CD4-positive, CD25-positive, alpha-beta regulatory T cell (primary cell): Measurements from ENCODE around the gene CD300C. TPM values are rescaled to one million over a fixed set of nuclear protein-coding genes. Genes with fewer than 3 reads are reported as not detected.
"Not testable (repeated sequence)": the region's sequence is repeated elsewhere in the genome, so short reads cannot be mapped to it uniquely, and the experiment has no call there.

ENCODE experiments used
- ATAC-seq, 2 donors: fragments of 150-1000 bp; cut with Tn5 transposase; one replicate each; pipeline ENCODE4 v1.10.0; 2021; ENCODE audit warnings: low read depth in 2 of 2, moderate number of reproducible peaks in 2 of 2, moderate library complexity in 1 of 2
- DNase-seq, 3 donors: peaks; one replicate each; pipeline versions ENCODE4 v3.0.0 to v3.0.0-alpha.2; 2012 to 2022; ENCODE audit warnings: mixed read lengths in 1 of 3
- H3K27ac ChIP-seq: one replicate; pipeline ENCODE4 v1.7.0; 2013; ENCODE audit warnings: mild to moderate bottlenecking, low read length; ENCODE audit not compliant: insufficient read depth, poor library complexity, severe bottlenecking
- H3K27me3 ChIP-seq: one replicate; pipeline ENCODE4 v1.7.0; 2013; ENCODE audit warnings: low read length; ENCODE audit not compliant: control insufficient read depth, insufficient read depth
- H3K36me3 ChIP-seq: one replicate; pipeline ENCODE4 v1.7.0; 2013; ENCODE audit warnings: mild to moderate bottlenecking, low read length, moderate library complexity; ENCODE audit not compliant: control insufficient read depth, insufficient read depth
- H3K4me1 ChIP-seq: 2 replicates; pipeline ENCODE4 v1.7.0; 2013; ENCODE audit warnings: mild to moderate bottlenecking, low read length; ENCODE audit not compliant: insufficient read depth, control insufficient read depth, poor library complexity, severe bottlenecking
- H3K4me3 ChIP-seq: one replicate; pipeline ENCODE4 v1.7.0; 2013; ENCODE audit warnings: low read depth, mild to moderate bottlenecking, low read length, moderate library complexity
- H3K9me3 ChIP-seq, 2 experiments: 1 replicate in 1 of 2; 2 replicates in 1 of 2; pipeline ENCODE4 v1.7.0; 2013; ENCODE audit warnings: low read length in 2 of 2, mild to moderate bottlenecking in 1 of 2, moderate library complexity in 1 of 2; ENCODE audit not compliant: control insufficient read depth in 2 of 2
- H3K27ac Mint-ChIP-seq, 3 donors: one replicate each; pipeline ENCODE4 v1.8.0; 2020 to 2022; ENCODE audit warnings: mild to moderate bottlenecking in 3 of 3, mixed read lengths in 3 of 3, moderate library complexity in 2 of 3
- H3K27me3 Mint-ChIP-seq: one replicate; pipeline ENCODE4 v1.8.0; 2022; ENCODE audit warnings: mild to moderate bottlenecking, mixed read lengths
- H3K36me3 Mint-ChIP-seq: one replicate; pipeline ENCODE4 v1.8.0; 2020; ENCODE audit warnings: mixed read lengths
- H3K4me1 Mint-ChIP-seq, 4 donors: one replicate each; pipeline ENCODE4 v1.8.0; 2020 to 2022; ENCODE audit warnings: mixed read lengths in 4 of 4, mild to moderate bottlenecking in 1 of 4
- H3K4me3 Mint-ChIP-seq, 4 donors: one replicate each; pipeline ENCODE4 v1.8.0; 2020 to 2022; ENCODE audit warnings: mild to moderate bottlenecking in 4 of 4, mixed read lengths in 4 of 4, moderate library complexity in 3 of 4
- H3K9me3 Mint-ChIP-seq, 7 donors: one replicate each; pipeline ENCODE4 v1.8.0; 2020 to 2022; ENCODE audit warnings: mixed read lengths in 7 of 7, mild to moderate bottlenecking in 3 of 7, moderate library complexity in 2 of 7
- polyA plus RNA-seq, 4 donors: library from polyadenylated mRNA; unstranded; fragments of 300-500 nt; fragmentation: Illumina TruSeq; gene quantifications; one replicate each; pipeline ENCODE4 v1.2.3, GENCODE V29; 2021
- total RNA-seq: library from RNA; stranded (reverse); gene quantifications from one replicate; pipeline ENCODE4 v1.2.3, GENCODE V29; 2022

The CD300C gene
- total and polyA plus RNA-seq, 5 donors from 2014 or later = 0.15 TPM; not detected in 4

DNA sequence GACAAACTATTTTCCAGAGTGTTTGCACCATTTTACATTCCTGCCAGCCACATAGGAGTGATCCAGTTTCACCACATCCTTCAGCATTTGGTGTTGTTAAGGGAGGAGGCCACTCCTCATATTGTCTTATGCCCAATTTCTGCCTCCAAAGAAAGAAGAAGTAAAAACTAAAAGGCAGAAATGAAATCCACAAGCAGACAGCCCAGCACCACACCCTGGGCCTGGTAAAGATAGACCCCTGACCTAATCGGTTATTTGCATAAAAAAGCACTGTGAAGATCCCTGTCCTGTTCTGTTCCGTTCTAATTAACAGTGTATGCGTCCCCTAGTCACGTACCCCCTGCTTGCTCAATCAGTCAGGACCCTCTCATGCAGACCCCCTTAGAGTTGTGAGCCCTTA, 12.5 kb upstream of the CD300C start:
- not testable (repeated sequence) for DNase-seq, H3K9me3 ChIP-seq, H3K36me3 Mint-ChIP-seq, H3K9me3 Mint-ChIP-seq, H3K4me3 Mint-ChIP-seq, ATAC-seq, H3K4me1 ChIP-seq, H3K27ac ChIP-seq, H3K27ac Mint-ChIP-seq, H3K36me3 ChIP-seq, H3K4me1 Mint-ChIP-seq, H3K4me3 ChIP-seq, H3K27me3 ChIP-seq
- H3K27me3 Mint-ChIP-seq = peaks cover 22% of the 10 kb centered on the region

DNA sequence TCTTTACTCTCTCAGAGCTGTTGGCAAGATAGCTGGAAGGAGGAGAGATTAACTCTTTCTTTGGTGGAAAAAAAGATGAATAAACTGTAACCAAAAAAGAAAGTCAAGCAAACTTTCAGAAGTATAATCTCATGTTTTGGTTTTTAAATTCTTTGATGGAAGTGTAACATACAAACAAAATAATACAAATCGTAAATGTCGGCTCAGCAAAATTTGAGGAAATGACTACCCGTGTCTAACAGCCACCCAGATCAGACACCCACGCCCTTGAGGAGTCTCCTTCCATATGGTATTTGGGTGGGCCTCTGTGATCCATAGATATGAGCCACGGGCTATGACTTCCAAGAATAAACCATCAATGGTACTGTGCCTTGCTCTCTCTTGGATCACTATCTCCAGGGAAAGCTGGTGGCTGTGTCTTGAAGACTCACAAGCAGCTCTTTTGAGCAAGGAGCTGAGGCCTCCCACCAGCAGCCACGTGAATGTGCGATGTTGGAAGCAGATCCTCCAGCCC, 9.6 kb upstream of the CD300C start:
- Histone ChIP-seq H3K4me1 (no peaks in the 10 kb centered on the region), H3K27me3 (no peaks in the 10 kb centered on the region), H3K27ac (no peak overlapping the region), H3K9me3 (no peaks in the 10 kb centered on the region), H3K4me3 (no peak overlapping the region), H3K36me3 (no peaks in the 10 kb centered on the region)
- Mint-ChIP-seq H3K27ac (no peak overlapping the region), H3K4me1 (peaks cover 0 to 6% (median 0%) of the 10 kb centered on the region in 4 donors), H3K27me3 (peaks cover 24% of the 10 kb centered on the region), H3K9me3 (peaks cover 0 to 3% (median 0%) of the 10 kb centered on the region in 7 donors), H3K4me3 (no peak overlapping the region), H3K36me3 (no peaks in the 10 kb centered on the region)
- DNase-seq (no peak), ATAC-seq (no peak)

DNA sequence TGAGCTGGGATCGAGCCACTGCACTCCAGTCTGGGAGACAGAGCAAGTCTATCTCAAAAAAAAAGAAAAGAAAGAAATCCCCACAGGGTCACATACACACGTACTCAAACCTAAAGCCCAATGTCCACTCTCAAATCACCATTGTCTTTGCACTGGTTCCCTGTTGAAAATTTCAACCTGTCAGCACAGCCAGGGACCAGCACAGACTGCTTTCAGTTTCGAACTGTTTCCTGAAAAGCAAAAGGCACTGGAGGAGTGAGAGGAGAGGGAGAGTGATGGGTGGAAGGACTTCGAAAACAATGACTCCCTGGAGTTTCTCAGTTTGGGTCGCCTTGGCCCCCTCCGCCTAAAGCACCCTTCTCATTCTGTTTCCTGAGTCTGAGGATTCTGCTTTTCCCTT, 9.0 kb upstream of the CD300C start:
- Mint-ChIP-seq H3K4me1 (peaks cover 0 to 6% (median 0%) of the 10 kb centered on the region in 4 donors), H3K4me3 (no peak overlapping the region), H3K27ac (peak overlapping the region in 1 of 3 donors; percentile 57), H3K9me3 (peaks cover 0 to 3% (median 0%) of the 10 kb centered on the region in 7 donors), H3K36me3 (no peaks in the 10 kb centered on the region), H3K27me3 (peaks cover 24% of the 10 kb centered on the region)
- Histone ChIP-seq H3K4me1 (no peaks in the 10 kb centered on the region), H3K9me3 (no peaks in the 10 kb centered on the region), H3K27me3 (no peaks in the 10 kb centered on the region), H3K36me3 (no peaks in the 10 kb centered on the region), H3K27ac (no peak overlapping the region), H3K4me3 (no peak overlapping the region)
- DNase-seq = no peak
- ATAC-seq = no peak

DNA sequence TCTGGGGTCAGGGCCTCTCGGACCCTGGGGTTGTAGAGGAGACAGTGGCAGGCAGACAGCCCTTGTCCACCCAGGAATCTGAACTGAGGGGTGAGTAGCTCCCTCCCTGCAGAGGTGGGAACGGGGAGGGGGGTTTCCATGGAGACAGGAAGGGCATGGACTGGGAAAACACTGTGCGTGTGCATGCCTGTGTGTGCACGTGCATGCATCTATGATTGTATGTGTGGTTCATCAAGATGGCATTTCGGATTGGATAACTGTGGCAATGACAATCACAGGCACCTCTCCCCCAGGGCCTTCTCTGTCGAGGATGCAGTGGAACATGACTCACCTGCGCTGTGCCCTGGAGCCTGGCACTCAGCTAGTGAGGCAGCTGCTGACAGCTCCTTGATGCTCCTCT, 6.1 kb upstream of the CD300C start:
- Histone ChIP-seq H3K4me3 (no peak overlapping the region), H3K27me3 (no peaks in the 10 kb centered on the region), H3K4me1 (no peaks in the 10 kb centered on the region), H3K9me3 (no peaks in the 10 kb centered on the region), H3K36me3 (no peaks in the 10 kb centered on the region), H3K27ac (no peak overlapping the region)
- Mint-ChIP-seq H3K27ac (no peak overlapping the region), H3K4me3 (no peak overlapping the region), H3K27me3 (peaks cover 17% of the 10 kb centered on the region), H3K9me3 (peaks cover 0 to 3% (median 0%) of the 10 kb centered on the region in 7 donors), H3K4me1 (peaks cover 0 to 4% (median 2%) of the 10 kb centered on the region in 4 donors), H3K36me3 (no peaks in the 10 kb centered on the region)
- DNase-seq (no peak), ATAC-seq (no peak)

DNA sequence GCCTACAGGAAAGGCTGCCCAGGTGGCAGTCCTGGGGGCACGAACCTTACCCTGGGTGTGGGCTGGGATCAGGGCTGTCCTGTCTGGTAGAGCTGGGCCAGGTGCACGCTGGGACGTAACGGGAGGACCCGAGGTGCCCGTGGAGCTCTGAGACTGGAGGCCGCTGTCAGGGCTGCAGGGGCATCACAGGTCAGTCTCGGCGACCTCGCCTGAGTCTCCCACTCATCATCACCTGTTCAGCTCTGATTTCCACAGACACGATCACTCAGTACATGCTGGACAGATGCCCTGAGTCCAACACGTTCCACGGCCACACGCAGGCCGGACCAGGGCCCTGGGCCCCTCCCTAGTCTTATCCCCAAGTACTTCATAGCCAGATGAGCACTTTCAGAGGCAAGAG, 4.7 kb upstream of the CD300C start:
- no peaks in the 10 kb centered on the region for H3K4me1 ChIP-seq
- H3K4me3 Mint-ChIP-seq = no peak overlapping the region
- DNase-seq (no peak), ATAC-seq (no peak)
- H3K4me3 ChIP-seq = no peak overlapping the region
- no peak overlapping the region for H3K27ac ChIP-seq
- peaks cover 16% of the 10 kb centered on the region for H3K27me3 Mint-ChIP-seq
- no peak overlapping the region for H3K27ac Mint-ChIP-seq
- peaks cover 0 to 3% (median under 1%) of the 10 kb centered on the region in 4 donors for H3K4me1 Mint-ChIP-seq
- H3K9me3 Mint-ChIP-seq = no peaks in the 10 kb centered on the region
- H3K36me3 ChIP-seq = no peaks in the 10 kb centered on the region
- H3K36me3 Mint-ChIP-seq = no peaks in the 10 kb centered on the region
- H3K9me3 ChIP-seq = no peaks in the 10 kb centered on the region
- H3K27me3 ChIP-seq = no peaks in the 10 kb centered on the region

DNA sequence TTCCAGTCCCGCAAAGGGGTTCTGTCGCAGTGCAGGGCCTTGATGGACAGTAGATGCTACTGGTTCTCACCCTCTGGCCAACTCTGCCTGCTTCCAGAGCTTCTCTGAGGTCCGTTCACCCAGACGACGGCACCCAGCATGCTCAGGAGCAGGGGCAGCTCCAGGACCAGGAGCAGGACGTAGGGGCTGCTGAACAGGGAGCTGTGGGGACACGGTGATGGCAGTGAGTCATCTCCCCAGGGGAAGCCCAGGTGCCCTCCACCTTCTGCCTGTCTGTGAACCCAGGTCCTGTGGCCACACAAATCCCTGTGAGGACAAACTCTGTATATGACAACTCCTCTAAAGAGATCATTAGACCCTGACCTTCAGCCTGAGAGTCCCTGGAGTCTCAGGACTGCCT, 3.4 kb upstream of the CD300C start:
- peaks cover 0 to 3% (median under 1%) of the 10 kb centered on the region in 4 donors for H3K4me1 Mint-ChIP-seq

DNA sequence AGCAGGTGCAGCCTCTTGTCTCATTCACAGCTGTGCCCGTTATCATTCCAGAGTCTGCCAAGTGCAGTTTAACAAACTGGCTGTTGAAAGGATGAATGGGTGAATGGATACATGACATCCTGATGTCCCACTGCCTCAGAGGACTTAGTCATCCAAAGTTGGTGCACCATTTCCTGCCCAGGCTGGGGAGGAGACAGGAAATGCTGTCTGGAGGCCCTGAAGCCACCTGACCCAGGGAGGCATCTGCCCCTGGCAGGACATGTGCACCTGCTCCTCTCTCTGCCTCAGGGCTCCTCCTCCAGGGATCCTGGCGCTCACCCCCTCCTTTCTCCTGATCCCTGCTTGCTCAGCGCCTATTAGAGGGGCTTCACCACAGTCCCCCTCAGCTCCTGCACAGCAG, 1.8 kb upstream of the CD300C start:
- Mint-ChIP-seq H3K27ac (peak overlapping the region in 1 of 3 donors; percentile 63), H3K27me3 (peaks cover 2% of the 10 kb centered on the region), H3K4me1 (peaks cover 0 to 3% (median under 1%) of the 10 kb centered on the region in 4 donors), H3K36me3 (no peaks in the 10 kb centered on the region), H3K9me3 (no peaks in the 10 kb centered on the region), H3K4me3 (no peak overlapping the region)
- Histone ChIP-seq H3K4me3 (no peak overlapping the region), H3K9me3 (no peaks in the 10 kb centered on the region), H3K4me1 (no peaks in the 10 kb centered on the region), H3K27me3 (no peaks in the 10 kb centered on the region), H3K27ac (no peak overlapping the region), H3K36me3 (no peaks in the 10 kb centered on the region)
- peak in 1 of 3 donors; percentile 49 for DNase-seq
- no peak for ATAC-seq

More for the DNA sequence above, 3.4 kb upstream of the CD300C start:
- Mint-ChIP-seq H3K36me3 (no peaks in the 10 kb centered on the region), H3K4me3 (no peak overlapping the region), H3K9me3 (no peaks in the 10 kb centered on the region), H3K27ac (no peak overlapping the region), H3K27me3 (peaks cover 11% of the 10 kb centered on the region)
- Histone ChIP-seq H3K9me3 (no peaks in the 10 kb centered on the region), H3K4me1 (no peaks in the 10 kb centered on the region), H3K4me3 (no peak overlapping the region), H3K36me3 (no peaks in the 10 kb centered on the region), H3K27me3 (no peaks in the 10 kb centered on the region), H3K27ac (no peak overlapping the region)
- ATAC-seq (no peak), DNase-seq (no peak)

DNA sequence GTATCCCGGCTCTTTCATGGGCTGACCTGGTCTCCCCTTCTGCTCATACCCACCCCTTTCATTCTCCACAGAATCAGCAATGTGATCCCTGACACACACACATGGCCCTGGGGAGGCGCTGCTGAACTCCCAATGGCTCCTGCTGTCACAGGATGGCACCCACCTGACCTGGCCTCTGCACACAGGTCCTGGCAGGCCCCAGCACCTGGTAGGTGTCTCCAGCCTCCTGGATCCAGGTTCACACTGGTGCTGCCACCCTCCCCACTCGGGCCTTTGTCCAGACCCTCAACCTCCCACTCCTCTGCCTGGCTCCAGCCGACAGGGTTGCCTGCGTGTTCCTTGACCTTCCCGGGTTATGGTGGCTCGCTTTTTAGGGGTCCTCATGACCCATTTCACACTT, 1.3 kb upstream of the CD300C start:
- no peaks in the 10 kb centered on the region for H3K9me3 ChIP-seq
- H3K36me3 ChIP-seq = no peaks in the 10 kb centered on the region
- ATAC-seq (no peak), DNase-seq (no peak)
- no peaks in the 10 kb centered on the region for H3K27me3 Mint-ChIP-seq
- H3K4me3 Mint-ChIP-seq = no peak overlapping the region
- no peaks in the 10 kb centered on the region for H3K4me1 ChIP-seq
- no peak overlapping the region for H3K27ac ChIP-seq
- no peak overlapping the region for H3K4me3 ChIP-seq
- H3K27me3 ChIP-seq = no peaks in the 10 kb centered on the region
- no peaks in the 10 kb centered on the region for H3K9me3 Mint-ChIP-seq
- peaks cover 0 to 3% (median under 1%) of the 10 kb centered on the region in 4 donors for H3K4me1 Mint-ChIP-seq
- no peak overlapping the region for H3K27ac Mint-ChIP-seq
- no peaks in the 10 kb centered on the region for H3K36me3 Mint-ChIP-seq
